HEK293 (cell line): ENCODE results near the gene RNF135.

Experiments
- CTCF ChIA-PET: fragments of 350-600 bp; formaldehyde crosslinking; extraction: SDS; loops from one replicate; lab custom pipeline; 2021; ENCODE audit warnings: antibody characterized with exemption; lab: Yijun Ruan, JAX
- POLR2A ChIA-PET: fragments of 300-600 bp; formaldehyde crosslinking; extraction: SDS; loops from one replicate; lab custom pipeline; 2020; ENCODE audit warnings: antibody characterized with exemption, inconsistent platforms; lab: Yijun Ruan, JAX
- H3K27ac ChIP-seq: fragments of 200-500 bp; sonication (Bioruptor generic); 2 replicates; pipeline ENCODE4 v1.5.1; 2014; ENCODE audit warnings: low read depth, low read length, control low read depth, inconsistent platforms; ENCODE audit errors: extremely low read depth
- H3K36me3 ChIP-seq, 2 experiments: fragments of 200-500 bp in 1 of 2; sonication (Bioruptor generic) in 1 of 2; 1 replicate in 1 of 2; 2 replicates in 1 of 2; pipeline ENCODE4 v1.5.1; 2014 to 2017; ENCODE audit warnings: inconsistent platforms in 2 of 2, low read length in 2 of 2; ENCODE audit not compliant: control insufficient read depth in 2 of 2, insufficient read depth in 1 of 2
- H3K4me1 ChIP-seq: fragments of 200-500 bp; sonication (Bioruptor generic); 2 replicates; pipeline ENCODE4 v1.5.1; 2014; ENCODE audit warnings: mild to moderate bottlenecking, low read length, inconsistent platforms; ENCODE audit not compliant: control insufficient read depth, insufficient read depth
- H3K4me3 ChIP-seq: 2 replicates; pipeline ENCODE4 v1.5.1; 2011; ENCODE audit warnings: low read depth, mild to moderate bottlenecking, control low read depth, low read length, moderate library complexity
- H3K9me3 ChIP-seq: fragments of 200-500 bp; sonication (Bioruptor generic); 2 replicates; pipeline ENCODE4 v1.5.1; 2014; ENCODE audit warnings: low read depth, low read length, inconsistent platforms; ENCODE audit not compliant: control insufficient read depth, insufficient read depth
- GLIS1 ChIP-seq: fragments of 450-650 bp; formaldehyde crosslinking; IDR thresholded peaks from 2 replicates; pipeline ENCODE4 v1.5.1; 2016; ENCODE audit warnings: missing biosample characterization, missing genetic modification characterization
- INSM2 ChIP-seq: fragments of 450-650 bp; formaldehyde crosslinking; IDR thresholded peaks from 2 replicates; pipeline ENCODE4 v1.5.1; 2016; ENCODE audit warnings: missing biosample characterization, missing genetic modification characterization
- KLF9 ChIP-seq: fragments of 450-650 bp; formaldehyde crosslinking; IDR thresholded peaks from 2 replicates; pipeline ENCODE4 v1.5.1; 2016; ENCODE audit warnings: missing biosample characterization, missing genetic modification characterization, low read depth
- PRDM4 ChIP-seq: fragments of 450-650 bp; formaldehyde crosslinking; IDR thresholded peaks from 2 replicates; pipeline ENCODE4 v1.5.1; 2017; ENCODE audit warnings: missing biosample characterization, missing genetic modification characterization
- REPIN1 ChIP-seq: fragments of 450-650 bp; formaldehyde crosslinking; IDR thresholded peaks from 2 replicates; pipeline ENCODE4 v1.5.1; 2017; ENCODE audit warnings: missing biosample characterization, missing genetic modification characterization, low read depth
- ZBTB11 ChIP-seq: fragments of 450-650 bp; formaldehyde crosslinking; conservative IDR thresholded peaks from 2 replicates; pipeline ENCODE4 v1.5.1; 2016; ENCODE audit warnings: low read depth, missing biosample characterization, missing genetic modification characterization
- ZNF184 ChIP-seq: fragments of 450-650 bp; IDR thresholded peaks from 2 replicates; pipeline ENCODE4 v1.5.1; 2018; ENCODE audit warnings: missing biosample characterization, mild to moderate bottlenecking, missing genetic modification characterization
- ZNF24 ChIP-seq: fragments of 450-650 bp; formaldehyde crosslinking; IDR thresholded peaks from 2 replicates; pipeline ENCODE4 v1.5.1; 2016; ENCODE audit warnings: missing biosample characterization, missing genetic modification characterization
- ZNF324 ChIP-seq: fragments of 450-650 bp; formaldehyde crosslinking; IDR thresholded peaks from 2 replicates; pipeline ENCODE4 v1.5.1; 2016; ENCODE audit warnings: missing biosample characterization, missing genetic modification characterization
- ZNF426 ChIP-seq: fragments of 450-650 bp; formaldehyde crosslinking; IDR thresholded peaks from 2 replicates; pipeline ENCODE4 v1.5.1; 2017; ENCODE audit warnings: missing biosample characterization, missing genetic modification characterization, mild to moderate bottlenecking, inconsistent platforms, moderate library complexity
- ZNF529 ChIP-seq: fragments of 450-650 bp; formaldehyde crosslinking; IDR thresholded peaks from 2 replicates; pipeline ENCODE4 v1.5.1; 2017; ENCODE audit warnings: missing genetic modification characterization, missing biosample characterization; ENCODE audit not compliant: insufficient replicate concordance
- ZNF623 ChIP-seq: fragments of 450-650 bp; formaldehyde crosslinking; IDR thresholded peaks from 2 replicates; pipeline ENCODE4 v1.5.1; 2016; ENCODE audit warnings: missing biosample characterization, missing genetic modification characterization
- ZNF658 ChIP-seq: fragments of 450-650 bp; formaldehyde crosslinking; IDR thresholded peaks from 2 replicates; pipeline ENCODE4; 2016; ENCODE audit warnings: missing biosample characterization, missing genetic modification characterization
- ZNF664 ChIP-seq: fragments of 450-650 bp; formaldehyde crosslinking; IDR thresholded peaks from 2 replicates; pipeline ENCODE4 v1.5.1; 2016; ENCODE audit warnings: missing biosample characterization, missing genetic modification characterization
- ZNF777 ChIP-seq: fragments of 450-650 bp; formaldehyde crosslinking; IDR thresholded peaks from 2 replicates; pipeline ENCODE4 v1.5.1; 2017; ENCODE audit warnings: missing biosample characterization, missing genetic modification characterization, borderline replicate concordance
- TF ChIP-seq, protein P1 (sequence below): fragments of 450-650 bp; formaldehyde crosslinking; IDR thresholded peaks from 2 replicates; pipeline ENCODE4 v1.5.1; 2016; ENCODE audit warnings: missing biosample characterization, missing genetic modification characterization, borderline replicate concordance

RNF135 gene

DNA sequence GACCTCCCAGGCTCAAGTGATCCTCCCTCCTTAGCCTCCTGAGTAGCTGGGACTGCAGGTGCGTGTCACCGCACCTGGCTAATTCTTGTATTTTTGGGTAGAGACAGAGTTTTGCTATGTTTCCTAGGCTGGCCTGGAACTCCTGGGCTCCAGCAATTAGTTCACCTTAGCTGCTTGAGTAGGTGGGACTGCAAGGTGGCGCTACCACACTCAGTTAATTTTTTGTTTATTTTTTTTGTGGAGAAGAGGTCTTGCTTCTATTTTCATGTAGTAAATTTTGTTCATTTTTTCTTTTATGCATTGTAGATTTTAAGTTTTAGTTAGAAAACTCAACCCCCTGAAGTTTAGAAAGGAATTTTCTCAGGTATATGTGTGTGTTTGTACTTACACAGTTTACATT, 21.7 kb downstream of the RNF135 start:
- ChIA-PET POLR2A (interaction anchor here (0.7 kb wide), 1 partner anchor 143 kb away, joined by 4 read pairs; no protein-coding TSS in a partner anchor), CTCF (interaction anchor here (1.2 kb wide), 1 partner anchor 16 kb away, joined by 3 read pairs; no protein-coding TSS in a partner anchor)
- Histone ChIP-seq H3K27ac (no peak overlapping the region), H3K36me3 (peaks cover 19 to 30% of the 10 kb centered on the region in 2 experiments; a peak in 2 of 3 replicates), H3K4me1 (no peaks in the 10 kb centered on the region), H3K9me3 (no peaks in the 10 kb centered on the region), H3K4me3 (no peak overlapping the region)
- no peak for TF ChIP-seq ZNF324
- TF ChIP-seq REPIN1 (tag by site-specific recombination), result no peak
- no peak for TF ChIP-seq INSM2 (tag by site-specific recombination)
- no peak for TF ChIP-seq ZNF24
- no peak for TF ChIP-seq PRDM4
- no peak for TF ChIP-seq ZNF623 (tag by site-specific recombination)
- no peak for TF ChIP-seq ZNF777 (tag by site-specific recombination)
- no peak for TF ChIP-seq ZNF426 (tag by site-specific recombination)
- no peak for TF ChIP-seq ZNF658 (tag by site-specific recombination)
- TF ChIP-seq GLIS1 (tag by site-specific recombination), result no peak
- TF ChIP-seq ZBTB11 (tag by site-specific recombination), result no peak
- TF ChIP-seq ZNF664, result no peak
- TF ChIP-seq, protein P1, sequence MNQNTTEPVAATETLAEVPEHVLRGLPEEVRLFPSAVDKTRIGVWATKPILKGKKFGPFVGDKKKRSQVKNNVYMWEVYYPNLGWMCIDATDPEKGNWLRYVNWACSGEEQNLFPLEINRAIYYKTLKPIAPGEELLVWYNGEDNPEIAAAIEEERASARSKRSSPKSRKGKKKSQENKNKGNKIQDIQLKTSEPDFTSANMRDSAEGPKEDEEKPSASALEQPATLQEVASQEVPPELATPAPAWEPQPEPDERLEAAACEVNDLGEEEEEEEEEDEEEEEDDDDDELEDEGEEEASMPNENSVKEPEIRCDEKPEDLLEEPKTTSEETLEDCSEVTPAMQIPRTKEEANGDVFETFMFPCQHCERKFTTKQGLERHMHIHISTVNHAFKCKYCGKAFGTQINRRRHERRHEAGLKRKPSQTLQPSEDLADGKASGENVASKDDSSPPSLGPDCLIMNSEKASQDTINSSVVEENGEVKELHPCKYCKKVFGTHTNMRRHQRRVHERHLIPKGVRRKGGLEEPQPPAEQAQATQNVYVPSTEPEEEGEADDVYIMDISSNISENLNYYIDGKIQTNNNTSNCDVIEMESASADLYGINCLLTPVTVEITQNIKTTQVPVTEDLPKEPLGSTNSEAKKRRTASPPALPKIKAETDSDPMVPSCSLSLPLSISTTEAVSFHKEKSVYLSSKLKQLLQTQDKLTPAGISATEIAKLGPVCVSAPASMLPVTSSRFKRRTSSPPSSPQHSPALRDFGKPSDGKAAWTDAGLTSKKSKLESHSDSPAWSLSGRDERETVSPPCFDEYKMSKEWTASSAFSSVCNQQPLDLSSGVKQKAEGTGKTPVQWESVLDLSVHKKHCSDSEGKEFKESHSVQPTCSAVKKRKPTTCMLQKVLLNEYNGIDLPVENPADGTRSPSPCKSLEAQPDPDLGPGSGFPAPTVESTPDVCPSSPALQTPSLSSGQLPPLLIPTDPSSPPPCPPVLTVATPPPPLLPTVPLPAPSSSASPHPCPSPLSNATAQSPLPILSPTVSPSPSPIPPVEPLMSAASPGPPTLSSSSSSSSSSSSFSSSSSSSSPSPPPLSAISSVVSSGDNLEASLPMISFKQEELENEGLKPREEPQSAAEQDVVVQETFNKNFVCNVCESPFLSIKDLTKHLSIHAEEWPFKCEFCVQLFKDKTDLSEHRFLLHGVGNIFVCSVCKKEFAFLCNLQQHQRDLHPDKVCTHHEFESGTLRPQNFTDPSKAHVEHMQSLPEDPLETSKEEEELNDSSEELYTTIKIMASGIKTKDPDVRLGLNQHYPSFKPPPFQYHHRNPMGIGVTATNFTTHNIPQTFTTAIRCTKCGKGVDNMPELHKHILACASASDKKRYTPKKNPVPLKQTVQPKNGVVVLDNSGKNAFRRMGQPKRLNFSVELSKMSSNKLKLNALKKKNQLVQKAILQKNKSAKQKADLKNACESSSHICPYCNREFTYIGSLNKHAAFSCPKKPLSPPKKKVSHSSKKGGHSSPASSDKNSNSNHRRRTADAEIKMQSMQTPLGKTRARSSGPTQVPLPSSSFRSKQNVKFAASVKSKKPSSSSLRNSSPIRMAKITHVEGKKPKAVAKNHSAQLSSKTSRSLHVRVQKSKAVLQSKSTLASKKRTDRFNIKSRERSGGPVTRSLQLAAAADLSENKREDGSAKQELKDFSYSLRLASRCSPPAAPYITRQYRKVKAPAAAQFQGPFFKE, result no peak
- TF ChIP-seq ZNF529 (tag by site-specific recombination), result no peak
- TF ChIP-seq KLF9 (tag by site-specific recombination), result no peak
- TF ChIP-seq ZNF184 (tag by site-specific recombination), result no peak
